Midbrain (tissue), 1 donor: ENCODE data around the gene TRAF5.

Source experiments
- DNase-seq: peaks from one replicate; lab custom pipeline; 2025; lab: John Stamatoyannopoulos, UW

The TRAF5 gene

GRCh38 chr1:211328084-211328694 lies 1.6 kb downstream of the TRAF5 start:
- DNase-seq: no peak

GRCh38 chr1:211328866-211329475 lies 2.3 kb downstream of the TRAF5 start:
- DNase-seq: no peak

- no peak for DNase-seq
These were observed 3.1 kb downstream of the TRAF5 start for GRCh38 chr1:211329764-211330201.

- no peak for DNase-seq
These were observed 3.8 kb downstream of the TRAF5 start for GRCh38 chr1:211330282-211330936.

- no peak for DNase-seq
These were observed 4.5 kb downstream of the TRAF5 start for GRCh38 chr1:211331011-211331709.

GRCh38 chr1:211332036-211332616 lies 5.5 kb downstream of the TRAF5 start:
- DNase-seq: no peak

GRCh38 chr1:211332830-211333229 lies 6.2 kb downstream of the TRAF5 start:
- DNase-seq: no peak

- DNase-seq: no peak
These were observed 7.3 kb downstream of the TRAF5 start for GRCh38 chr1:211333906-211334305.

GRCh38 chr1:211334986-211335385 lies 8.4 kb downstream of the TRAF5 start:
- no peak for DNase-seq

- no peak for DNase-seq
These were observed 9.0 kb downstream of the TRAF5 start for GRCh38 chr1:211335522-211336157.

GRCh38 chr1:211336161-211336560 lies 9.5 kb downstream of the TRAF5 start:
- no peak for DNase-seq

- DNase-seq: no peak
These were observed 10.1 kb downstream of the TRAF5 start for GRCh38 chr1:211336775-211337174.

- no peak for DNase-seq
These were observed 11.0 kb downstream of the TRAF5 start for GRCh38 chr1:211337430-211338223.

- no peak for DNase-seq
These were observed 11.6 kb downstream of the TRAF5 start for GRCh38 chr1:211338224-211338620.

GRCh38 chr1:211339631-211340041 lies 13.0 kb downstream of the TRAF5 start:
- DNase-seq: no peak

GRCh38 chr1:211340622-211341507 lies 14.2 kb downstream of the TRAF5 start:
- no peak for DNase-seq

GRCh38 chr1:211341999-211342398 lies 15.4 kb downstream of the TRAF5 start:
- no peak for DNase-seq

- DNase-seq: no peak
These were observed 17.0 kb downstream of the TRAF5 start for GRCh38 chr1:211343607-211344006.

GRCh38 chr1:211344152-211344618 lies 17.6 kb downstream of the TRAF5 start:
- no peak for DNase-seq

GRCh38 chr1:211345719-211346118 lies 19.1 kb downstream of the TRAF5 start:
- DNase-seq: no peak
